GM19324 (cell line): Measurements from ENCODE around the gene SHISA6.

Source experiments
- ATAC-seq: cut with Tn5 transposase; IDR thresholded peaks from one replicate; pipeline ENCODE4 v1.9.1; 2021; ENCODE audit warnings: mild to moderate bottlenecking, moderate library complexity; ENCODE audit not compliant: unreplicated experiment, low FRiP score

SHISA6 gene

GRCh38 chr17:11240841-11241610 is at the start of gene SHISA6:
Gene SHISA6, plus strand, starts transcription at chr17:11241213.
- ATAC-seq: no peak

GRCh38 chr17:11195801-11196200 is 45.2 kb upstream of the SHISA6 start:
- ATAC-seq: no peak

- no peak for ATAC-seq
Measured at GRCh38 chr17:11204991-11205390, 36.0 kb upstream of the SHISA6 start.

GRCh38 chr17:11205659-11206058 is 35.4 kb upstream of the SHISA6 start:
- no peak for ATAC-seq

GRCh38 chr17:11209906-11210305 is 31.1 kb upstream of the SHISA6 start:
- ATAC-seq: no peak

GRCh38 chr17:11212792-11213191 is 28.2 kb upstream of the SHISA6 start:
- no peak for ATAC-seq

- ATAC-seq: no peak
Measured at GRCh38 chr17:11216976-11217375, 24.0 kb upstream of the SHISA6 start.

- ATAC-seq: no peak
Measured at GRCh38 chr17:11221196-11221595, 19.8 kb upstream of the SHISA6 start.

GRCh38 chr17:11221721-11222120 is 19.3 kb upstream of the SHISA6 start:
- ATAC-seq: no peak

GRCh38 chr17:11238705-11239104 is 2.3 kb upstream of the SHISA6 start:
- no peak for ATAC-seq

GRCh38 chr17:11239379-11239970 is 1.5 kb upstream of the SHISA6 start:
- ATAC-seq: no peak

- no peak for ATAC-seq
Measured at GRCh38 chr17:11240041-11240840, 772 bp upstream of the SHISA6 start.

GRCh38 chr17:11241611-11242226 is 706 bp downstream of the SHISA6 start:
- no peak for ATAC-seq

- ATAC-seq: no peak
Measured at GRCh38 chr17:11242411-11242810, 1.4 kb downstream of the SHISA6 start.

GRCh38 chr17:11244776-11245175 is 3.8 kb downstream of the SHISA6 start:
- no peak for ATAC-seq

- ATAC-seq: no peak
Measured at GRCh38 chr17:11245187-11245586, 4.2 kb downstream of the SHISA6 start.

- ATAC-seq: no peak
Measured at GRCh38 chr17:11245791-11246190, 4.8 kb downstream of the SHISA6 start.

- ATAC-seq: no peak
Measured at GRCh38 chr17:11250161-11250560, 9.1 kb downstream of the SHISA6 start.

GRCh38 chr17:11251561-11252107 is 10.6 kb downstream of the SHISA6 start:
- no peak for ATAC-seq

GRCh38 chr17:11252146-11252545 is 11.1 kb downstream of the SHISA6 start:
- no peak for ATAC-seq

GRCh38 chr17:11256877-11257276 is 15.9 kb downstream of the SHISA6 start:
- ATAC-seq: no peak
